ENCODE data around the gene NSMF. TPM values are rescaled to one million over a fixed set of nuclear protein-coding genes. Genes with fewer than 3 reads are reported as not detected.
"Not testable (repeated sequence)": the region's sequence is repeated elsewhere in the genome, so short reads cannot be mapped to it uniquely, and the experiment has no call there.

Gene NSMF
- total and polyA plus RNA-seq, 10 of the 15 experiments (the other 5 are each of a cell fraction or from before 2014, with no cell fraction given) = 0.13 to 44.3 (median 13.4) TPM

- no peak for TF ChIP-seq CEBPZ (IDR thresholded peaks at IDR 0.05; ENCODE audit: low read depth, low read length)
These were observed 48.3 kb downstream of the NSMF start (continued) for GRCh38 chr9:137410891-137411249.

- H3K9me3 ChIP-seq (replicated peaks; ENCODE audit: control insufficient read depth, insufficient read depth, low read length); H3K4me3 ChIP-seq; H3K79me2 ChIP-seq (ENCODE audit: control insufficient read depth, insufficient read depth, low read length); H4K20me1 ChIP-seq (ENCODE audit: control insufficient read depth, insufficient read depth); BruUV-seq (replicated peaks); H3K27me3 ChIP-seq (replicated peaks in 1 of 2; ENCODE audit: control insufficient read depth in 2 of 2, insufficient read depth in 2 of 2, low read length in 1 of 2); in situ Hi-C loops (cut with MboI); H3K27ac ChIP-seq (ENCODE audit: control insufficient read depth, insufficient read depth); H3K9ac ChIP-seq (ENCODE audit: control insufficient read depth, insufficient read depth, low read length); H2AFZ ChIP-seq (ENCODE audit: control insufficient read depth, low read depth, low read length); FAIRE-seq; DNase-seq (ENCODE audit: low read depth, low spot score); H3K4me2 ChIP-seq (ENCODE audit: control insufficient read depth, insufficient read depth); H3K36me3 ChIP-seq (ENCODE audit: control insufficient read depth in 2 of 2, insufficient read depth in 2 of 2, low read length in 1 of 2); RAD21 ChIA-PET (ENCODE audit: unreplicated experiment); SMC1A ChIA-PET (ENCODE audit: uncharacterized antibody, unreplicated experiment); intact Hi-C loops (cut with micrococcal nuclease; ENCODE audit: unreplicated experiment); ATAC-seq: not testable (repeated sequence)
- peaks cover 29% of the 10 kb centered on the region for H3K4me1 ChIP-seq (ENCODE audit: control insufficient read depth, insufficient read depth, low read length)
- ChIA-PET CTCF (interaction anchor here (0.7 to 1.5 kb wide), 2 partner anchors 8 to 222 kb away, joined by 3 read pairs; partner anchors contain the start of genes ANAPC2 and SSNA1), POLR2A (interaction anchor here (0.6 to 0.7 kb wide), 4 partner anchors 94 to 260 kb away, joined by 3 to 4 read pairs (median 3); no protein-coding TSS in a partner anchor)
- WGBS (ENCODE audit: insufficient coverage, insufficient replicate concordance, low lambda C conversion rate, missing lambda C conversion rate) = 64% methylated on average over 15 of the region's 18 CpGs
These were observed 48.8 kb downstream of the NSMF start for GRCh38 chr9:137410236-137410890.
